ENCODE measurements around the gene AJAP1.

Gene AJAP1

GRCh38 chr1:4781646-4782045, 127.2 kb downstream of the AJAP1 start:
- no peak for DNase-seq

- DNase-seq, result no peak
Measured at GRCh38 chr1:4784761-4785160, 130.4 kb downstream of the AJAP1 start.

DNA sequence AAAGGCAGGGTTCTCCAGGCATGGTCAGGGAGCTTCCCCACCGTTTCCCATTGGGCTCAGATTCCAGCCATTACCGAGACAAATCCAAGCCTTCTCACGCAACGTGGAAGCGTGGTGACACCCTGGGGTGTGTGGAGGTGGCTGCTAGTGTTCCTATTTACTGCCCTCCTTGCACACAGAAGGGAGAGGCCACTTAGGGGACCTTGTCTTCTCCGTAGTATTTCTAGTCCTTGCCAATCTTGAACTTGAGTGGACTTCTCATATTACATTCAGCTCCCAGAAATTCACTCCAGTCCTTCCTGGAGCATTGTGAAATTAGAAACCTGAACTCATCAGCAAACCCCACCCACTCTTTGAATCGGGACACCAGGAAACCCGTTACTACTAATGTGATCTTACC, 131.6 kb downstream of the AJAP1 start:
- no peak for DNase-seq

GRCh38 chr1:4787551-4787950, 133.1 kb downstream of the AJAP1 start:
- no peak for DNase-seq

- DNase-seq, result no peak
Measured at GRCh38 chr1:4792565-4792964, 138.2 kb downstream of the AJAP1 start.

- DNase-seq, result no peak
Measured at GRCh38 chr1:4794020-4794780, 139.8 kb downstream of the AJAP1 start.

GRCh38 chr1:4796161-4797015, 142.0 kb downstream of the AJAP1 start:
- no peak for DNase-seq

DNA sequence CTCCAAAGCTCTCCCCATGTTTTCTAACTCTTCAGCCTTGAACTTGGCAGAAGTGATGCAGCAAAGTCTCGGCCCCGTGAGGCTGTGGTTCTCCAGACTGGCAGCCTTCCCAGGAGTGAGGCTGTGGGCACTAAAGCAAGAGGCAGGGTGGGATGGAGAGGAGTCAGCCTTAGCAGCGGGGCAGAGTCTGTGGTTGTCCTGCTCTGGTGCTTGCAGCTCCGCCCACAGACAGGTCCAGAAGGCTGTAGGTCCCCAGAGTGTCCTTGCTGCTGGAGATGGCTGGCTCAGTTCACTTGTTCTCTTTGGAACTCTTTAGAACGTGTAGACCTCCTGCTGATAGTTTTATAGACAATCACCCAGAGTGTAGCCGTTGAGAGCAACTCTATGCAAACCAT, 142.6 kb downstream of the AJAP1 start:
- no peak for DNase-seq

GRCh38 chr1:4797429-4797828, 143.0 kb downstream of the AJAP1 start:
- DNase-seq, result no peak

DNA sequence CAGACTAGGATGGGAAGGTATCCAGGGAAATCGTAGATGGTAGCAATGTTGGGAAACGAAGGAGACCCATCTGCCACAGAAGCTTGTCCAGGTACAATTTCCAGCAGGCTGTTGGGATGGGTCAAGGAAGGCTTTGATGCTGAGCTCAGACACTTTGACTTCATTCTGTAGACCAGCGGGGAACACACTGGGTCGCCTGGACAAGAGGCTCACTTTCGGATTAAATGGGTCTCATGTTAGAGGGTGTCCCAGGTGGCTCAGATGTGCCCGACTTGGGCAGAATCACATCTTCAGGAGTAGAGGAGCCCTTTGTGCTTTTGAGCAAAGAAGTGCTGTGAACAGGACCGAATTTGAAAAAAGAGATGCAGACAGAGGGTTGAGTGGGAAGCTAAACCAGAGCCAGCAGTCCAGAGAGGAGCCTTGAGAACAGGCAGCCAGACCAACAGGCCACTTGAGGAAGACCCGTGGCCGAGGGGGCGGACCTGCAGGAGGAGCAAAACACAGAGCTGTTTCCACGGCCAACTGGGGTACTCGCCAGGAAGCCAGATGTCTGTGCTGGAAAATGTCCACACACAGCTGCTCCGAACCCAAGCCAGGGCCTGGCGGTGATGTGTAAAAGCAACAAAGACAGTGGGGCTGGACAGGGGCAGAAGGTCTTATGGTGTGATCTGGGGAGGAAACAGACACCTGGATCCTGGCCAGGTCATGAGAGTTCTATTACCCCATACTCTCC, 146.9 kb downstream of the AJAP1 start:
- DNase-seq, result no peak

DNA sequence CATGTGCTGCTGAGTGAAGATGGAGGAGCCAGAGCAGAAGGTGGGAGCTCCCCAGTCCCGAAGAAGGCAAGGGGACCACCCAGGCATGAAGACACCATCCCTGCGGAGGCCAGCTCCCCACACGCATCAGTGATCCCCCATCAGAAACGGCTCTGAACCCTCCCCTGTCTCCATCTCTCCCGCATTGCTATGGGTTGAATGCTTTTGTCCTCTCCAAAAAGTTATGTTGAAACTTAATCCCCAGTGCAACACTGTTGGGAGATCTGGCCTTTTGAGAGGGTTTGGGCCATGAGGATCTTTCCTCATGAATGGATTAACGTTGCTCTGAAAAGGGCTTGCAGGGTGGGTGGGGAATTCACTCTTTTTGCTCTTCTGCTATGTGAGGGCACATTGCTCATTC, 147.6 kb downstream of the AJAP1 start:
- no peak for DNase-seq

GRCh38 chr1:4803335-4803734, 148.9 kb downstream of the AJAP1 start:
- DNase-seq, result no peak

- no peak for DNase-seq
Measured at GRCh38 chr1:4805987-4806386, 151.6 kb downstream of the AJAP1 start.

- no peak for DNase-seq
Measured at GRCh38 chr1:4820543-4820942, 166.1 kb downstream of the AJAP1 start.

DNA sequence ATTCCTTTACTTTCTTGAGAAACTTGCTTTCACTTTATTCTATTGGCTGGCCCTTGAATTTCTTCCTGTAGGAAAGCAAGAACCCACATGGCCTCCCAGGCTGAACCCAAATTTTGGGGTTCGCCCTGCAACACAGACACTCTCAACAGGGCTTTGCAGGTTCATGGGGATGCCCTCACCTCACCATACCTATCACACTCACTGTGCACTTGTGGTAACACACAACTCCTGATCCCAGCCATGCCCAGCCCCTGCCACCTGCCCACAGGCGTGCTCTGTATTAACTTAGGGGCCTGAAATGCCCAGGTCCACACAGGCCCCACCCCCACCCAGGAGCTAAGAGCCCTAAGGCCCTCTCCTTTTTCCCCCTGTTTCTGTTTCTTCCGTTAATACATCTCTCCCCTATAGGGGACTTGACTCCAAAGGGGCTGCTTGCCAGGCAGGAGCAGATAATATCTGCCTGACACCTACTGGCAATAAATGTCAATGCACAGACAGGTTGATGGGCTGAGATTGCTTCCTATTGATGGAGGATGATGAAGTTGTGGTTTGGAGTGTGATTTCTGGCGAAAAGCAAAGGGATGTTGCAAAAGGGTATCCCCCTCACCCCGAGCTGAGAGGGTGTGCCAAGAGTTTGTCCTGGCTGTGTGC, 171.5 kb downstream of the AJAP1 start:
- DNase-seq, result no peak

GRCh38 chr1:4830707-4831106, 176.3 kb downstream of the AJAP1 start:
- no peak for DNase-seq

DNA sequence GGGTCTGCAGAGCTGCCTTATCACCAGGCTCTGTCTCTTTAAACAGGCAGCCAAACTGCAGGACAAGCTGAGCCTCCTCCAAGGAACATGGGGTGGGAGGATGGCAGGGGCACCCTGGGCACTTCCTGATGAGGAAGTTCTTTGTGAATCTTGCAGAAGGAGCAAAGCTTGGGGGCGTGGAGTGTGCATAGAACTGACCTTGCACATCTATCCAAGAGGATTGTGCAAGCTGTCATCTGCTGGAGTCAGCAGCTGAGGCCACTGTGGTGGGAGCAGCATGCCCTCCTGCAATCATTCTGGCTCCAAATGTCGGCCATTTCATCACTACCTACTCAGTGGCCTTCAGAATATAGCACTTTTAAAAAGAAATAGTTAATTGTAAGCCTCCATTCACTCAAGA, 182.2 kb downstream of the AJAP1 start:
- no peak for DNase-seq

GRCh38 chr1:4837031-4837600, 182.7 kb downstream of the AJAP1 start:
- DNase-seq, result no peak

DNA sequence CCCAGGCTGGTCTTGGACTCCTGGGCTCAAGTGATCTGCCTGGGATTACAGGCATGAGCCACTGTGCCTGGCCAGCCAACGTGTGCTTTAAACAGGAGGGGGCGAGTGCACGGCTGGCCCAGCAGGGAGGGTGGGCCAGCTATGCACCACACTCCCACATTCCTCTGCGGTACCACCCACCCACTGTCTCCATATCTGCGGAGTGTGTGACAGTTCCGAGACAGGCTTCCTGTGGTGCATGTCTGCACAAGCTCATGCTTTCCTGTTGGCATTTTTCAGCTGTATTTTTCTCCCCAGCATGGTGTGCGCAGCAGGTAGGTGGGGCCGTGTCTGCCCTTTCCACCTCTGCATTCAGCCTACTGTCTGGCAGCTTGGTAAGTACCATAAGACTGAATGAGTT, 183.3 kb downstream of the AJAP1 start:
- no peak for DNase-seq

- DNase-seq, result no peak
Measured at GRCh38 chr1:4838231-4838630, 183.8 kb downstream of the AJAP1 start.
